Naive thymus-derived CD4-positive, alpha-beta T cell (primary cell): Measurements from ENCODE around the gene RAB7A. TPM values are rescaled to one million over a fixed set of nuclear protein-coding genes. Genes with fewer than 3 reads are reported as not detected.

Experiments
- ATAC-seq: fragments of 150-1000 bp; cut with Tn5 transposase; 2 replicates; pipeline ENCODE4 v1.10.0; 2021; ENCODE audit warnings: mild to moderate bottlenecking, moderate library complexity
- CTCF ChIA-PET: fragments of 350-600 bp; sonication (Branson Sonifier 250); formaldehyde crosslinking; loops from one replicate; lab custom pipeline; 2021; ENCODE audit warnings: antibody characterized with exemption; lab: Charles Lee
- POLR2A ChIA-PET: fragments of 350-600 bp; sonication (Branson Sonifier 250); formaldehyde crosslinking; loops from one replicate; lab custom pipeline; 2021; ENCODE audit warnings: antibody characterized with exemption, inconsistent platforms; lab: Charles Lee
- DNase-seq, 9 donors: peaks; one replicate each; pipeline versions ENCODE4 v3.0.0 to v3.0.0-alpha.2; 2020 to 2022; ENCODE audit warnings: mixed read lengths in 1 of 9
- H3K27ac ChIP-seq: one replicate; pipeline ENCODE4 v1.7.0; 2013; ENCODE audit warnings: mild to moderate bottlenecking, low read depth, low read length, moderate library complexity
- H3K27me3 ChIP-seq, 2 donors: one replicate each; pipeline ENCODE4 v1.7.0; 2013; ENCODE audit warnings: low read length in 2 of 2, mild to moderate bottlenecking in 2 of 2, moderate library complexity in 2 of 2; ENCODE audit not compliant: control insufficient read depth in 2 of 2, insufficient read depth in 2 of 2
- H3K36me3 ChIP-seq, 3 experiments: 1 replicate in 2 of 3; 2 replicates in 1 of 3; pipeline ENCODE4 v1.7.0; 2013; ENCODE audit warnings: low read length in 3 of 3, mild to moderate bottlenecking in 3 of 3, moderate library complexity in 1 of 3; ENCODE audit not compliant: insufficient read depth in 3 of 3, control insufficient read depth in 2 of 3
- H3K4me1 ChIP-seq, 2 donors: one replicate each; pipeline ENCODE4 v1.7.0; 2013; ENCODE audit warnings: low read length in 2 of 2, mild to moderate bottlenecking in 2 of 2, moderate library complexity in 1 of 2; ENCODE audit not compliant: control insufficient read depth in 2 of 2, insufficient read depth in 2 of 2
- H3K4me3 ChIP-seq: 2 replicates; pipeline ENCODE4 v1.7.0; 2013; ENCODE audit warnings: mild to moderate bottlenecking, low read length
- H3K9me3 ChIP-seq, 3 experiments: 1 replicate in 2 of 3; 2 replicates in 1 of 3; pipeline ENCODE4 v1.7.0; 2013; ENCODE audit warnings: low read length in 3 of 3; ENCODE audit not compliant: control insufficient read depth in 2 of 3
- H3K27ac Mint-ChIP-seq, 9 donors: one replicate each; pipeline ENCODE4 v1.8.0; 2020 to 2022; ENCODE audit warnings: mixed read lengths in 9 of 9, mild to moderate bottlenecking in 8 of 9, moderate library complexity in 5 of 9, inconsistent platforms in 2 of 9
- H3K27me3 Mint-ChIP-seq, 5 donors: one replicate each; pipeline ENCODE4 v1.8.0; 2021 to 2022; ENCODE audit warnings: mixed read lengths in 5 of 5, mild to moderate bottlenecking in 1 of 5
- H3K36me3 Mint-ChIP-seq, 5 donors: one replicate each; pipeline ENCODE4 v1.8.0; 2020 to 2022; ENCODE audit warnings: mixed read lengths in 5 of 5, mild to moderate bottlenecking in 3 of 5, inconsistent platforms in 1 of 5
- H3K4me1 Mint-ChIP-seq, 7 donors: one replicate each; pipeline ENCODE4 v1.8.0; 2020 to 2022; ENCODE audit warnings: mixed read lengths in 7 of 7, mild to moderate bottlenecking in 3 of 7, inconsistent platforms in 1 of 7
- H3K4me3 Mint-ChIP-seq, 10 donors: one replicate each; pipeline ENCODE4 v1.8.0; 2020 to 2022; ENCODE audit warnings: mild to moderate bottlenecking in 10 of 10, mixed read lengths in 10 of 10, moderate library complexity in 6 of 10, inconsistent platforms in 2 of 10
- H3K9me3 Mint-ChIP-seq, 11 donors: one replicate each; pipeline ENCODE4 v1.8.0; 2020 to 2022; ENCODE audit warnings: mixed read lengths in 11 of 11, mild to moderate bottlenecking in 4 of 11, inconsistent platforms in 1 of 11, moderate library complexity in 1 of 11
- intact Hi-C, 2 donors: fragments of 100-400 bp; cut with micrococcal nuclease; formaldehyde crosslinking; loops; one replicate each; pipeline ENCODE4 v1.15.1; 2023
- polyA plus RNA-seq, 2 donors: library from polyadenylated mRNA; unstranded; fragments of 300-500 nt; fragmentation: Illumina TruSeq; gene quantifications; one replicate each; pipeline ENCODE4 v1.2.3, GENCODE V29; 2021
- total RNA-seq, 6 experiments: library from RNA in 5 of 6; stranded (reverse) in 5 of 6; gene quantifications; 1 replicate in 5 of 6; 2 replicates in 1 of 6; pipeline ENCODE4 v1.2.3 and lab custom pipeline; 2021 to 2026

The RAB7A gene
- total and polyA plus RNA-seq, 7 experiments from 2014 or later = 124 to 249 (median 175) TPM

GRCh38 chr3:128723477-128723876, 2.5 kb upstream of the RAB7A start:
- H3K27me3 Mint-ChIP-seq = peaks cover 0 to 10% (median 0%) of the 10 kb centered on the region in 5 donors
- H3K9me3 Mint-ChIP-seq = peaks cover 0 to 7% (median 0%) of the 10 kb centered on the region in 11 donors
- peak overlapping the region in 1 of 9 donors; percentile 23 for H3K27ac Mint-ChIP-seq
- Histone ChIP-seq H3K27ac (no peak overlapping the region), H3K9me3 (no peaks in the 10 kb centered on the region), H3K4me3 (no peak overlapping the region), H3K27me3 (no peaks in the 10 kb centered on the region), H3K36me3 (peaks cover 0 to 7% (median 0%) of the 10 kb centered on the region in 3 experiments), H3K4me1 (peaks cover 14 to 26% of the 10 kb centered on the region in 2 donors)
- ChIA-PET POLR2A (interaction anchor here (1.1 to 6.1 kb wide), 2 partner anchors 8 to 43 kb away, joined by 3 to 75 read pairs; no protein-coding TSS in a partner anchor), CTCF (no interaction called here)
- peaks cover 25 to 45% (median 38%) of the 10 kb centered on the region in 7 donors for H3K4me1 Mint-ChIP-seq
- peaks cover 0 to 14% (median 0%) of the 10 kb centered on the region in 5 donors for H3K36me3 Mint-ChIP-seq
- intact Hi-C loops = loop anchor here in 1 of 2 donors (10.0 kb wide), 2 partner anchors 401 to 551 kb away; partner anchors contain the start of genes HMCES and RAB43
- H3K4me3 Mint-ChIP-seq = no peak overlapping the region
- DNase-seq (no peak), ATAC-seq (no peak)

DNA sequence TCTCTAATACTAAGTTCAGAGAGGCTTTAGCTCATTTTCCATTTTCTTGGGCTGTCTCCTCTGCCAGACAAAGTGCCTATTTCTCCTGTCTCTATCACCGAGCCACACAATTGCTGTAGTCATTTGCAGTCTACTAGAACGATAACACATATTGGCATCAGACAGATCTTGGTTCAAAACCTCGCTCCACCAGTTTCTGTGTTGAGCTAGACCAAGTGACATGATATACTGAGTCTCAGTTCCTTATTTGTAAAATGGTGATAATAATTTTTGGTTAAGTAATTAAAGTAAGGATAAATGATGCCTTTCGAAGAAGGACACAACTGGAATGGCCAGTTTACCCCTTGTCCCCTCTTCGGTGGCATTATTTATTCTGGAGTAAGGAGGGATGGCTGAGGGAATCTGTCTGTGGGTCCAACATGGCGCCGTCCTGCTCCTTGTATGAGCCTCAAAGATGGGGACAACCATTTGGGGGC, 398 bp upstream of the RAB7A start:
- H3K27ac ChIP-seq = peak overlapping the region; percentile 100
- Mint-ChIP-seq H3K9me3 (peaks cover 0 to 7% (median 0%) of the 10 kb centered on the region in 11 donors), H3K36me3 (peaks cover 0 to 14% (median 4%) of the 10 kb centered on the region in 5 donors), H3K4me3 (peak overlapping the region; percentile 89 to 98 (median 96)), H3K27ac (peak overlapping the region; percentile 92 to 98 (median 94)), H3K27me3 (peaks cover 0 to 7% (median 0%) of the 10 kb centered on the region in 5 donors), H3K4me1 (peaks cover 44 to 59% (median 55%) of the 10 kb centered on the region in 7 donors)
- intact Hi-C loops = loop anchor here (1.0 to 10.0 kb wide), 17 partner anchors 10 to 1167 kb away; partner anchors contain the start of genes ACAD9 (in 2 of the 2), RPN1 (in 2 of the 2), HMCES (in 1 of the 2) and IFT122 (in 1 of the 2)
- no peaks in the 10 kb centered on the region for H3K27me3 ChIP-seq
- ChIA-PET CTCF (interaction anchor here (0.5 to 2.0 kb wide), 7 partner anchors 26 to 122 kb away, joined by 3 to 8 read pairs (median 5); no protein-coding TSS in a partner anchor), POLR2A (interaction anchor here (0.7 to 6.1 kb wide), 12 partner anchors 11 to 153 kb away, joined by 3 to 75 read pairs (median 5); no protein-coding TSS in a partner anchor)
- ATAC-seq (peak; percentile 2), DNase-seq (no peak)
- peaks cover 30 to 33% of the 10 kb centered on the region in 2 donors for H3K4me1 ChIP-seq
- H3K36me3 ChIP-seq = peaks cover 0 to 7% (median 0%) of the 10 kb centered on the region in 3 experiments
- no peaks in the 10 kb centered on the region for H3K9me3 ChIP-seq
- no peak overlapping the region for H3K4me3 ChIP-seq

- intact Hi-C loops = loop anchor here (2.0 to 10.0 kb wide), 5 partner anchors 68 to 1165 kb away; partner anchors contain the start of genes HMCES (in 1 of the 2), RAB43 (in 1 of the 2), SEC61A1 (in 1 of the 2) and TMCC1 (in 1 of the 2)
- H3K4me3 Mint-ChIP-seq = peak overlapping the region; percentile 89 to 98 (median 96)
- ATAC-seq = no peak
- peaks cover 0 to 14% (median 4%) of the 10 kb centered on the region in 5 donors for H3K36me3 Mint-ChIP-seq
- H3K27ac Mint-ChIP-seq = peak overlapping the region; percentile 89 to 97 (median 94)
- DNase-seq = no peak
- H3K27me3 ChIP-seq = no peaks in the 10 kb centered on the region
- peaks cover 50 to 71% (median 66%) of the 10 kb centered on the region in 7 donors for H3K4me1 Mint-ChIP-seq
- peaks cover 0 to 7% (median 0%) of the 10 kb centered on the region in 3 experiments for H3K36me3 ChIP-seq
- CTCF ChIA-PET = interaction anchor here (0.6 to 1.6 kb wide), 4 partner anchors 8 to 68 kb away, joined by 3 to 5 read pairs (median 4); no protein-coding TSS in a partner anchor
- POLR2A ChIA-PET = interaction anchor here (0.7 to 6.1 kb wide), 9 partner anchors 8 to 119 kb away, joined by 3 to 75 read pairs (median 4); no protein-coding TSS in a partner anchor
- H3K9me3 ChIP-seq = no peaks in the 10 kb centered on the region
- H3K4me3 ChIP-seq = peak overlapping the region; percentile 57
- peaks cover 0 to 7% (median 0%) of the 10 kb centered on the region in 11 donors for H3K9me3 Mint-ChIP-seq
- peak overlapping the region; percentile 100 for H3K27ac ChIP-seq
- H3K4me1 ChIP-seq = peaks cover 32 to 41% of the 10 kb centered on the region in 2 donors
- peaks cover 0 to 2% (median 0%) of the 10 kb centered on the region in 5 donors for H3K27me3 Mint-ChIP-seq
Measured at GRCh38 chr3:128727059-128727458, 1.1 kb downstream of the RAB7A start.

GRCh38 chr3:128727485-128727884, 1.5 kb downstream of the RAB7A start:
- Histone ChIP-seq H3K4me3 (peak overlapping the region; percentile 57), H3K27ac (peak overlapping the region; percentile 100), H3K36me3 (peaks cover 0 to 7% (median 0%) of the 10 kb centered on the region in 3 experiments), H3K4me1 (peaks cover 34 to 45% of the 10 kb centered on the region in 2 donors), H3K27me3 (no peaks in the 10 kb centered on the region), H3K9me3 (no peaks in the 10 kb centered on the region)
- ATAC-seq = no peak
- Mint-ChIP-seq H3K9me3 (peaks cover 0 to 7% (median 0%) of the 10 kb centered on the region in 11 donors), H3K27ac (peak overlapping the region; percentile 32 to 97 (median 93)), H3K27me3 (peaks cover 0 to 2% (median 0%) of the 10 kb centered on the region in 5 donors), H3K4me1 (peaks cover 53 to 76% (median 69%) of the 10 kb centered on the region in 7 donors), H3K4me3 (peak overlapping the region; percentile 89 to 98 (median 96)), H3K36me3 (peaks cover 0 to 17% (median 4%) of the 10 kb centered on the region in 5 donors)
- peak in 1 of 9 donors; percentile 2 for DNase-seq
- ChIA-PET CTCF (interaction anchor here (0.7 to 1.6 kb wide), 3 partner anchors 21 to 68 kb away, joined by 3 to 5 read pairs (median 4); no protein-coding TSS in a partner anchor), POLR2A (interaction anchor here (0.8 to 6.1 kb wide), 8 partner anchors 8 to 118 kb away, joined by 3 to 75 read pairs (median 4); no protein-coding TSS in a partner anchor)
- intact Hi-C loops = loop anchor here (2.0 to 10.0 kb wide), 5 partner anchors 67 to 1165 kb away; partner anchors contain the start of genes HMCES (in 1 of the 2), RAB43 (in 1 of the 2), SEC61A1 (in 1 of the 2) and TMCC1 (in 1 of the 2)

DNA sequence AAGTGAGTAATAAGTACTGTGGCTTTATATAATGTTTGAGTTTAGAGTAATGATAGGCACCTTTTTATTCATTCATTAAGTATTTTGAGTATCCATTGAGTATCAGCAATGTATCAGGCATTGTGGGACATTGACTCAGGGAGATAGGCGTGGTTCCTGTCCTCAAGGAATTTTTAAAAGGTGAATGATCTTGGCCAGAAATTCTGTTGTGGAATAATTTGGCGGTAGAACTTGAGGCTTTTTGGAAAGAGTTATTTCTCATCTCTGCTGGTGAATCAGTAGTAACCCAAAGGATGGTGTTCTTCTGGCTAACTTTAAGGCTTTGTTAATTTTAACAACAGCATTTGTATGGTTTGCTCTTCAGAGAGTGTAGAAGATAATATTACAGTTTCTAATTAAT, 2.0 kb downstream of the RAB7A start:
- peaks cover 39 to 50% of the 10 kb centered on the region in 2 donors for H3K4me1 ChIP-seq
- DNase-seq (no peak), ATAC-seq (no peak)
- Mint-ChIP-seq H3K27me3 (peaks cover 0 to 2% (median 0%) of the 10 kb centered on the region in 5 donors), H3K36me3 (peaks cover 0 to 18% (median 4%) of the 10 kb centered on the region in 5 donors), H3K4me3 (peak overlapping the region; percentile 89 to 98 (median 96)), H3K27ac (peak overlapping the region; percentile 29 to 97 (median 93)), H3K9me3 (peaks cover 0 to 7% (median 0%) of the 10 kb centered on the region in 11 donors), H3K4me1 (peaks cover 57 to 81% (median 75%) of the 10 kb centered on the region in 7 donors)
- H3K4me3 ChIP-seq = peak overlapping the region; percentile 57
- ChIA-PET POLR2A (interaction anchor here (0.7 to 6.1 kb wide), 7 partner anchors 7 to 146 kb away, joined by 3 to 75 read pairs (median 5); no protein-coding TSS in a partner anchor), CTCF (interaction anchor here (0.7 to 1.6 kb wide), 3 partner anchors 21 to 67 kb away, joined by 3 to 5 read pairs (median 4); no protein-coding TSS in a partner anchor)
- H3K27me3 ChIP-seq = no peaks in the 10 kb centered on the region
- intact Hi-C loops = loop anchor here (2.0 to 10.0 kb wide), 5 partner anchors 67 to 1164 kb away; partner anchors contain the start of genes HMCES (in 1 of the 2), RAB43 (in 1 of the 2), SEC61A1 (in 1 of the 2) and TMCC1 (in 1 of the 2)
- H3K9me3 ChIP-seq = no peaks in the 10 kb centered on the region
- H3K36me3 ChIP-seq = peaks cover 0 to 7% (median 0%) of the 10 kb centered on the region in 3 experiments
- H3K27ac ChIP-seq = no peak overlapping the region
